ENCODE measurements around the gene CCNL2.

CCNL2 gene

GRCh38 chr1:1349256-1350012, 49.7 kb downstream of the CCNL2 start, which contains the start of gene DVL1:
TSS of gene DVL1 (minus strand) at chr1:1349418. CDS start at chr1:1349065, 353 bp downstream.
- Histone ChIP-seq H3K27ac (peak within 1 kb of the TSS; percentile 69 to 97 (median 90)), H3K4me3 (peak within 1 kb of the TSS; percentile 57 to 90 (median 76))

- H3K27ac ChIP-seq, result peak overlapping the region in 18 of 21 experiments; percentile 41 to 88 (median 76)
- peak overlapping the region; percentile 50 to 90 (median 60) for H3K4me3 ChIP-seq
Observed at GRCh38 chr1:1348420-1349255, 50.5 kb downstream of the CCNL2 start.

- Histone ChIP-seq H3K27ac (peak overlapping the region in 18 of 21 experiments; percentile 41 to 88 (median 76)), H3K4me3 (peak overlapping the region; percentile 50 to 90 (median 60))
Observed at GRCh38 chr1:1347663-1348419, 51.3 kb downstream of the CCNL2 start.

- H3K4me3 ChIP-seq, result peak overlapping the region in 2 of 7 experiments; percentile 76 to 90
- H3K27ac ChIP-seq, result peak overlapping the region in 12 of 21 experiments; percentile 58 to 88 (median 79)
Observed at GRCh38 chr1:1347026-1347595, 52.0 kb downstream of the CCNL2 start.

- Histone ChIP-seq H3K27ac (peak overlapping the region in 8 of 21 experiments; percentile 1 to 75 (median 40)), H3K4me3 (no peak overlapping the region)
Observed at GRCh38 chr1:1346501-1346890, 52.6 kb downstream of the CCNL2 start.

GRCh38 chr1:1345860-1346500, 53.2 kb downstream of the CCNL2 start:
- Histone ChIP-seq H3K27ac (peak overlapping the region in 10 of 21 experiments; percentile 6 to 76 (median 48)), H3K4me3 (no peak overlapping the region)

- H3K4me3 ChIP-seq, result no peak overlapping the region
- peak overlapping the region in 16 of 21 experiments; percentile 6 to 76 (median 43) for H3K27ac ChIP-seq
Observed at GRCh38 chr1:1345384-1345783, 53.8 kb downstream of the CCNL2 start.

- Histone ChIP-seq H3K27ac (peak overlapping the region in 18 of 21 experiments; percentile 13 to 76 (median 53)), H3K4me3 (no peak overlapping the region)
Observed at GRCh38 chr1:1344655-1345361, 54.3 kb downstream of the CCNL2 start.

GRCh38 chr1:1343811-1344421, 55.2 kb downstream of the CCNL2 start:
- Histone ChIP-seq H3K4me3 (no peak overlapping the region), H3K27ac (peak overlapping the region in 15 of 21 experiments; percentile 12 to 76 (median 58))

- Histone ChIP-seq H3K4me3 (no peak overlapping the region), H3K27ac (no peak overlapping the region)
Observed at GRCh38 chr1:1342584-1343115, 56.5 kb downstream of the CCNL2 start.

- no peak overlapping the region for H3K4me3 ChIP-seq
- H3K27ac ChIP-seq, result no peak overlapping the region
Observed at GRCh38 chr1:1342061-1342562, 57.0 kb downstream of the CCNL2 start.

- H3K27ac ChIP-seq, result no peak overlapping the region
- H3K4me3 ChIP-seq, result no peak overlapping the region
Observed at GRCh38 chr1:1341549-1342021, 57.5 kb downstream of the CCNL2 start.

GRCh38 chr1:1340791-1341548, 58.2 kb downstream of the CCNL2 start:
- H3K27ac ChIP-seq, result no peak overlapping the region
- no peak overlapping the region for H3K4me3 ChIP-seq

GRCh38 chr1:1340185-1340584, 59.0 kb downstream of the CCNL2 start:
- no peak overlapping the region for H3K4me3 ChIP-seq
- H3K27ac ChIP-seq, result no peak overlapping the region

- no peak overlapping the region for H3K27ac ChIP-seq
- H3K4me3 ChIP-seq, result no peak overlapping the region
Observed at GRCh38 chr1:1338278-1338677, 60.9 kb downstream of the CCNL2 start.

GRCh38 chr1:1337793-1338147, 61.4 kb downstream of the CCNL2 start:
- H3K4me3 ChIP-seq, result no peak overlapping the region
- H3K27ac ChIP-seq, result no peak overlapping the region

All from skin epidermis (tissue), 12 donors.